ENCODE results near the gene RIN3.

GRCh38 chr14:92663049-92663448, 149.5 kb downstream of the RIN3 start:
- no peak for TF ChIP-seq CTCF (IDR thresholded peaks at IDR 0.05)
- no peak for TF ChIP-seq POLR2A (IDR thresholded peaks at IDR 0.05)

Measured in adrenal gland (tissue), 5 donors.